WTC11 (cell line): ENCODE results near the gene GYS2.

Experiments used
- ATF1 ChIP-seq: sonication (generic); formaldehyde crosslinking; IDR thresholded peaks from 2 replicates; pipeline ENCODE4 v1.8.1; 2023; ENCODE audit warnings: mild to moderate bottlenecking, moderate library complexity, missing genetic modification reagents
- ATF3 ChIP-seq: sonication (generic); formaldehyde crosslinking; conservative IDR thresholded peaks from 2 replicates; pipeline ENCODE4 v1.8.1; 2022; ENCODE audit warnings: mild to moderate bottlenecking, missing genetic modification reagents
- ESRRA ChIP-seq: sonication (generic); formaldehyde crosslinking; IDR thresholded peaks from 2 replicates; pipeline ENCODE4 v1.8.1; 2022; ENCODE audit warnings: mild to moderate bottlenecking, missing genetic modification reagents, borderline replicate concordance
- FOXK1 ChIP-seq: sonication (generic); formaldehyde crosslinking; IDR thresholded peaks from 2 replicates; pipeline ENCODE4 v1.8.0; 2022; ENCODE audit warnings: mild to moderate bottlenecking, moderate library complexity, missing genetic modification reagents
- FOXP4 ChIP-seq: sonication (generic); formaldehyde crosslinking; IDR thresholded peaks from 2 replicates; pipeline ENCODE4 v1.8.0; 2022; ENCODE audit warnings: mild to moderate bottlenecking, missing genetic modification reagents
- MYBL2 ChIP-seq: sonication (generic); formaldehyde crosslinking; IDR thresholded peaks from 2 replicates; pipeline ENCODE4 v1.8.1; 2023; ENCODE audit warnings: mild to moderate bottlenecking, moderate library complexity, missing genetic modification reagents
- SP1 ChIP-seq: sonication (generic); formaldehyde crosslinking; conservative IDR thresholded peaks from 2 replicates; pipeline ENCODE4 v1.8.1; 2022; ENCODE audit warnings: missing genetic modification reagents
- ZNF232 ChIP-seq: sonication (generic); formaldehyde crosslinking; IDR thresholded peaks from 2 replicates; pipeline ENCODE4 v1.8.0; 2022; ENCODE audit warnings: mild to moderate bottlenecking, missing genetic modification reagents
- TF ChIP-seq, protein P1 (sequence below): fragments of 200-600 bp; IDR thresholded peaks from 2 replicates; pipeline ENCODE4 v1.8.0; 2022; ENCODE audit warnings: antibody characterized with exemption
- TF ChIP-seq, protein P2 (sequence below): sonication (generic); formaldehyde crosslinking; IDR thresholded peaks from 2 replicates; pipeline ENCODE4 v1.8.0; 2022; ENCODE audit warnings: mild to moderate bottlenecking, missing genetic modification reagents
- TF ChIP-seq, protein P3 (sequence below): sonication (generic); formaldehyde crosslinking; IDR thresholded peaks from 2 replicates; pipeline ENCODE4 v1.8.1; 2023; ENCODE audit warnings: mild to moderate bottlenecking, missing genetic modification reagents, moderate library complexity
- TF ChIP-seq, protein P4 (sequence below): sonication (generic); formaldehyde crosslinking; IDR thresholded peaks from 2 replicates; pipeline ENCODE4 v1.8.0; 2022; ENCODE audit warnings: missing genetic modification reagents

- no peak for TF ChIP-seq MYBL2 (CRISPR knock-in tag)
- TF ChIP-seq, protein P1, sequence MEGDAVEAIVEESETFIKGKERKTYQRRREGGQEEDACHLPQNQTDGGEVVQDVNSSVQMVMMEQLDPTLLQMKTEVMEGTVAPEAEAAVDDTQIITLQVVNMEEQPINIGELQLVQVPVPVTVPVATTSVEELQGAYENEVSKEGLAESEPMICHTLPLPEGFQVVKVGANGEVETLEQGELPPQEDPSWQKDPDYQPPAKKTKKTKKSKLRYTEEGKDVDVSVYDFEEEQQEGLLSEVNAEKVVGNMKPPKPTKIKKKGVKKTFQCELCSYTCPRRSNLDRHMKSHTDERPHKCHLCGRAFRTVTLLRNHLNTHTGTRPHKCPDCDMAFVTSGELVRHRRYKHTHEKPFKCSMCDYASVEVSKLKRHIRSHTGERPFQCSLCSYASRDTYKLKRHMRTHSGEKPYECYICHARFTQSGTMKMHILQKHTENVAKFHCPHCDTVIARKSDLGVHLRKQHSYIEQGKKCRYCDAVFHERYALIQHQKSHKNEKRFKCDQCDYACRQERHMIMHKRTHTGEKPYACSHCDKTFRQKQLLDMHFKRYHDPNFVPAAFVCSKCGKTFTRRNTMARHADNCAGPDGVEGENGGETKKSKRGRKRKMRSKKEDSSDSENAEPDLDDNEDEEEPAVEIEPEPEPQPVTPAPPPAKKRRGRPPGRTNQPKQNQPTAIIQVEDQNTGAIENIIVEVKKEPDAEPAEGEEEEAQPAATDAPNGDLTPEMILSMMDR = no peak
- TF ChIP-seq, protein P2, sequence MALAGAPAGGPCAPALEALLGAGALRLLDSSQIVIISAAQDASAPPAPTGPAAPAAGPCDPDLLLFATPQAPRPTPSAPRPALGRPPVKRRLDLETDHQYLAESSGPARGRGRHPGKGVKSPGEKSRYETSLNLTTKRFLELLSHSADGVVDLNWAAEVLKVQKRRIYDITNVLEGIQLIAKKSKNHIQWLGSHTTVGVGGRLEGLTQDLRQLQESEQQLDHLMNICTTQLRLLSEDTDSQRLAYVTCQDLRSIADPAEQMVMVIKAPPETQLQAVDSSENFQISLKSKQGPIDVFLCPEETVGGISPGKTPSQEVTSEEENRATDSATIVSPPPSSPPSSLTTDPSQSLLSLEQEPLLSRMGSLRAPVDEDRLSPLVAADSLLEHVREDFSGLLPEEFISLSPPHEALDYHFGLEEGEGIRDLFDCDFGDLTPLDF (CRISPR knock-in tag) = no peak
- TF ChIP-seq SP1 = no peak
- TF ChIP-seq ESRRA (CRISPR knock-in tag) = no peak
- no peak for TF ChIP-seq ATF3
- TF ChIP-seq, protein P3, sequence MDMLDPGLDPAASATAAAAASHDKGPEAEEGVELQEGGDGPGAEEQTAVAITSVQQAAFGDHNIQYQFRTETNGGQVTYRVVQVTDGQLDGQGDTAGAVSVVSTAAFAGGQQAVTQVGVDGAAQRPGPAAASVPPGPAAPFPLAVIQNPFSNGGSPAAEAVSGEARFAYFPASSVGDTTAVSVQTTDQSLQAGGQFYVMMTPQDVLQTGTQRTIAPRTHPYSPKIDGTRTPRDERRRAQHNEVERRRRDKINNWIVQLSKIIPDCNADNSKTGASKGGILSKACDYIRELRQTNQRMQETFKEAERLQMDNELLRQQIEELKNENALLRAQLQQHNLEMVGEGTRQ (CRISPR knock-in tag) = no peak
- TF ChIP-seq FOXP4 (CRISPR knock-in tag) = no peak
- TF ChIP-seq FOXK1 (CRISPR knock-in tag) = no peak
- TF ChIP-seq, protein P4, sequence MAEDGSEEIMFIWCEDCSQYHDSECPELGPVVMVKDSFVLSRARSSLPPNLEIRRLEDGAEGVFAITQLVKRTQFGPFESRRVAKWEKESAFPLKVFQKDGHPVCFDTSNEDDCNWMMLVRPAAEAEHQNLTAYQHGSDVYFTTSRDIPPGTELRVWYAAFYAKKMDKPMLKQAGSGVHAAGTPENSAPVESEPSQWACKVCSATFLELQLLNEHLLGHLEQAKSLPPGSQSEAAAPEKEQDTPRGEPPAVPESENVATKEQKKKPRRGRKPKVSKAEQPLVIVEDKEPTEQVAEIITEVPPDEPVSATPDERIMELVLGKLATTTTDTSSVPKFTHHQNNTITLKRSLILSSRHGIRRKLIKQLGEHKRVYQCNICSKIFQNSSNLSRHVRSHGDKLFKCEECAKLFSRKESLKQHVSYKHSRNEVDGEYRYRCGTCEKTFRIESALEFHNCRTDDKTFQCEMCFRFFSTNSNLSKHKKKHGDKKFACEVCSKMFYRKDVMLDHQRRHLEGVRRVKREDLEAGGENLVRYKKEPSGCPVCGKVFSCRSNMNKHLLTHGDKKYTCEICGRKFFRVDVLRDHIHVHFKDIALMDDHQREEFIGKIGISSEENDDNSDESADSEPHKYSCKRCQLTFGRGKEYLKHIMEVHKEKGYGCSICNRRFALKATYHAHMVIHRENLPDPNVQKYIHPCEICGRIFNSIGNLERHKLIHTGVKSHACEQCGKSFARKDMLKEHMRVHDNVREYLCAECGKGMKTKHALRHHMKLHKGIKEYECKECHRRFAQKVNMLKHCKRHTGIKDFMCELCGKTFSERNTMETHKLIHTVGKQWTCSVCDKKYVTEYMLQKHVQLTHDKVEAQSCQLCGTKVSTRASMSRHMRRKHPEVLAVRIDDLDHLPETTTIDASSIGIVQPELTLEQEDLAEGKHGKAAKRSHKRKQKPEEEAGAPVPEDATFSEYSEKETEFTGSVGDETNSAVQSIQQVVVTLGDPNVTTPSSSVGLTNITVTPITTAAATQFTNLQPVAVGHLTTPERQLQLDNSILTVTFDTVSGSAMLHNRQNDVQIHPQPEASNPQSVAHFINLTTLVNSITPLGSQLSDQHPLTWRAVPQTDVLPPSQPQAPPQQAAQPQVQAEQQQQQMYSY (CRISPR knock-in tag) = no peak
- TF ChIP-seq ATF1 (CRISPR knock-in tag) = no peak
- no peak for TF ChIP-seq ZNF232 (CRISPR knock-in tag)
Measured at GRCh38 chr12:21580748-21581516, 23.7 kb downstream of the GYS2 start.
